GM20000 (cell line): ENCODE measurements around the gene TDRD10.

Experiments used
- DNase-seq: peaks from one replicate; pipeline ENCODE4 v3.0.0; 2012; ENCODE audit warnings: low spot score
- CTCF ChIP-seq: IDR thresholded peaks from 2 replicates; pipeline ENCODE4 v1.5.1; 2012; ENCODE audit warnings: mild to moderate bottlenecking, control low read depth; ENCODE audit errors: extremely low read depth, missing control alignments

Gene TDRD10

GRCh38 chr1:154533952-154534844, 32.2 kb downstream of the TDRD10 start:
- DNase-seq = peak; percentile 41
- no peak for TF ChIP-seq CTCF

- TF ChIP-seq CTCF = no peak
- DNase-seq = no peak
These were observed 34.6 kb downstream of the TDRD10 start for GRCh38 chr1:154536570-154536969.

- no peak for DNase-seq
- no peak for TF ChIP-seq CTCF
These were observed 37.8 kb downstream of the TDRD10 start for GRCh38 chr1:154539486-154540483.

GRCh38 chr1:154541231-154541630, 39.2 kb downstream of the TDRD10 start:
- no peak for TF ChIP-seq CTCF
- DNase-seq = no peak

GRCh38 chr1:154546264-154547063, 44.4 kb downstream of the TDRD10 start:
- DNase-seq = peak; percentile 83

More at GRCh38 chr1:154546264-154547063, 44.4 kb downstream of the TDRD10 start:
- TF ChIP-seq CTCF = peak; percentile 67
